Osteoblast (primary cell): ENCODE results near the gene AK9. TPM values are rescaled to one million over a fixed set of nuclear protein-coding genes. Genes with fewer than 3 reads are reported as not detected.

Source experiments
- DNase-seq: peaks from one replicate; pipeline ENCODE4 v3.0.0; 2011; ENCODE audit warnings: low spot score, mixed read lengths; ENCODE audit not compliant: insufficient read length; ENCODE audit errors: missing footprints
- H2AFZ ChIP-seq: 2 replicates; pipeline ENCODE4 v1.6.0; 2011; ENCODE audit warnings: mild to moderate bottlenecking, low read length
- H3K27ac ChIP-seq: 2 replicates; pipeline ENCODE4 v1.5.1; 2011; ENCODE audit warnings: mild to moderate bottlenecking, low read depth, low read length, moderate library complexity
- H3K27me3 ChIP-seq: 2 replicates; pipeline ENCODE4 v1.6.0; 2012; ENCODE audit warnings: mild to moderate bottlenecking, control low read depth, inconsistent platforms, low read length, moderate library complexity; ENCODE audit not compliant: insufficient read depth
- H3K36me3 ChIP-seq: 2 replicates; pipeline ENCODE4 v1.5.1; 2011; ENCODE audit warnings: mild to moderate bottlenecking, low read length, control low read depth, moderate library complexity; ENCODE audit not compliant: insufficient read depth
- H3K4me1 ChIP-seq: 2 replicates; pipeline ENCODE4 v1.5.1; 2011; ENCODE audit warnings: mild to moderate bottlenecking, low read length, control low read depth, moderate library complexity; ENCODE audit not compliant: insufficient read depth
- H3K4me2 ChIP-seq: 2 replicates; pipeline ENCODE4 v1.6.0; 2011; ENCODE audit warnings: mild to moderate bottlenecking, low read length; ENCODE audit not compliant: insufficient read depth
- H3K4me3 ChIP-seq: fragments of 200-600 bp; sonication (generic); 3 replicates; pipeline ENCODE4 v1.5.1; 2012; ENCODE audit warnings: mild to moderate bottlenecking, low read length, inconsistent platforms; ENCODE audit not compliant: insufficient read depth
- H3K79me2 ChIP-seq: 2 replicates; pipeline ENCODE4 v1.6.0; 2012; ENCODE audit warnings: mild to moderate bottlenecking, low read length, control low read depth, inconsistent platforms; ENCODE audit not compliant: insufficient read depth
- H3K9me3 ChIP-seq: 2 replicates; pipeline ENCODE4 v1.5.1; 2011; ENCODE audit warnings: low read depth, low read length, control low read depth
- H4K20me1 ChIP-seq: 2 replicates; pipeline ENCODE4 v1.6.0; 2012; ENCODE audit warnings: mild to moderate bottlenecking, low read length, control low read depth; ENCODE audit not compliant: insufficient read depth
- CTCF ChIP-seq: IDR thresholded peaks from 2 replicates; pipeline ENCODE4 v1.5.1; 2011; ENCODE audit warnings: mild to moderate bottlenecking, low read depth, low read length, moderate library complexity; ENCODE audit errors: extremely low read depth
- total RNA-seq: library from RNA; depleted of rRNA; stranded (reverse); fragments of >200 nt; gene quantifications from 2 replicates; pipeline ENCODE4 v1.2.3, GENCODE V29; 2012

AK9 gene
- total RNA-seq, 1 donor: 5.8 TPM

- no peak for TF ChIP-seq CTCF
- DNase-seq: peak; percentile 48
- H3K9me3 ChIP-seq: no peaks in the 10 kb centered on the region
- no peaks in the 10 kb centered on the region for H3K27me3 ChIP-seq
- H3K4me1 ChIP-seq: no peaks in the 10 kb centered on the region
- no peaks in the 10 kb centered on the region for H3K79me2 ChIP-seq
- no peaks in the 10 kb centered on the region for H4K20me1 ChIP-seq
- no peak overlapping the region for H2AFZ ChIP-seq
- H3K4me2 ChIP-seq: no peak overlapping the region
- peaks cover 12% of the 10 kb centered on the region for H3K36me3 ChIP-seq
- H3K27ac ChIP-seq: no peak overlapping the region
- H3K4me3 ChIP-seq: no peak overlapping the region
These were observed 243.0 kb downstream of the AK9 start for GRCh38 chr6:109447878-109448555.

- no peaks in the 10 kb centered on the region for H3K4me1 ChIP-seq
- no peak overlapping the region for H3K27ac ChIP-seq
- TF ChIP-seq CTCF: no peak
- peaks cover 12% of the 10 kb centered on the region for H3K36me3 ChIP-seq
- DNase-seq: peak; percentile 51
- H3K4me3 ChIP-seq: no peak overlapping the region
- no peak overlapping the region for H3K4me2 ChIP-seq
- H2AFZ ChIP-seq: no peak overlapping the region
- no peaks in the 10 kb centered on the region for H3K27me3 ChIP-seq
- no peaks in the 10 kb centered on the region for H3K9me3 ChIP-seq
- no peaks in the 10 kb centered on the region for H3K79me2 ChIP-seq
- no peaks in the 10 kb centered on the region for H4K20me1 ChIP-seq
These were observed 243.9 kb downstream of the AK9 start for GRCh38 chr6:109447087-109447486.

GRCh38 chr6:109446541-109446940 is 244.5 kb downstream of the AK9 start:
- DNase-seq: peak; percentile 60
- no peak for TF ChIP-seq CTCF
- Histone ChIP-seq H3K4me1 (peaks cover 3% of the 10 kb centered on the region), H3K4me3 (no peak overlapping the region), H4K20me1 (peaks cover 5% of the 10 kb centered on the region), H3K27me3 (no peaks in the 10 kb centered on the region), H3K4me2 (no peak overlapping the region), H3K36me3 (peaks cover 9% of the 10 kb centered on the region), H3K9me3 (no peaks in the 10 kb centered on the region), H2AFZ (no peak overlapping the region), H3K79me2 (no peaks in the 10 kb centered on the region), H3K27ac (no peak overlapping the region)

- no peaks in the 10 kb centered on the region for H3K79me2 ChIP-seq
- no peak for DNase-seq
- H3K4me1 ChIP-seq: peaks cover 8% of the 10 kb centered on the region
- TF ChIP-seq CTCF: no peak
- no peak overlapping the region for H3K27ac ChIP-seq
- H2AFZ ChIP-seq: no peak overlapping the region
- H4K20me1 ChIP-seq: peaks cover 5% of the 10 kb centered on the region
- H3K36me3 ChIP-seq: peaks cover 9% of the 10 kb centered on the region
- H3K9me3 ChIP-seq: no peaks in the 10 kb centered on the region
- no peaks in the 10 kb centered on the region for H3K27me3 ChIP-seq
- H3K4me2 ChIP-seq: no peak overlapping the region
- H3K4me3 ChIP-seq: no peak overlapping the region
These were observed 244.9 kb downstream of the AK9 start for GRCh38 chr6:109446072-109446471.
